Natural killer cell (primary cell): ENCODE results near the gene TRAPPC11. TPM values are rescaled to one million over a fixed set of nuclear protein-coding genes. Genes with fewer than 3 reads are reported as not detected.

Source experiments
- ATAC-seq, 3 donors: fragments of 150-1000 bp in 2 of 3; fragments of 200-7000 bp in 1 of 3; cut with Tn5 transposase; 1 replicate in 1 of 3; 2 replicates in 2 of 3; pipeline ENCODE4 v1.10.0; 2021; ENCODE audit warnings: mild to moderate bottlenecking in 2 of 3, moderate library complexity in 2 of 3
- DNase-seq, 2 donors: peaks; one replicate each; pipeline versions ENCODE4 v3.0.0 to v3.0.0-alpha.2; 2013 to 2021; ENCODE audit warnings: mixed read lengths in 1 of 2
- H3K27ac ChIP-seq: one replicate; pipeline ENCODE4 v1.5.1; 2013; ENCODE audit warnings: mild to moderate bottlenecking, low read length
- H3K27me3 ChIP-seq: one replicate; pipeline ENCODE4 v1.6.1; 2013; ENCODE audit warnings: low read length; ENCODE audit not compliant: control insufficient read depth, insufficient read depth
- H3K36me3 ChIP-seq: one replicate; pipeline ENCODE4 v1.6.1; 2013; ENCODE audit warnings: low read length; ENCODE audit not compliant: control insufficient read depth, insufficient read depth
- H3K4me1 ChIP-seq: one replicate; pipeline ENCODE4 v1.6.1; 2013; ENCODE audit warnings: low read length; ENCODE audit not compliant: control insufficient read depth, insufficient read depth
- H3K4me3 ChIP-seq: one replicate; pipeline ENCODE4 v1.5.1; 2013; ENCODE audit warnings: low read length
- H3K9me3 ChIP-seq: one replicate; pipeline ENCODE4 v1.6.1; 2013; ENCODE audit warnings: low read length; ENCODE audit not compliant: control insufficient read depth, insufficient read depth
- H3K27ac Mint-ChIP-seq, 2 donors: one replicate each; pipeline ENCODE4 v1.8.0; 2022; ENCODE audit warnings: mild to moderate bottlenecking in 2 of 2, mixed read lengths in 2 of 2, moderate library complexity in 1 of 2
- H3K27me3 Mint-ChIP-seq, 2 donors: one replicate each; pipeline ENCODE4 v1.8.0; 2022; ENCODE audit warnings: low read depth in 2 of 2, mixed read lengths in 2 of 2
- H3K36me3 Mint-ChIP-seq: one replicate; pipeline ENCODE4 v1.8.0; 2022; ENCODE audit warnings: mixed read lengths
- H3K4me1 Mint-ChIP-seq, 2 donors: one replicate each; pipeline ENCODE4 v1.8.0; 2022; ENCODE audit warnings: mixed read lengths in 2 of 2
- H3K4me3 Mint-ChIP-seq: one replicate; pipeline ENCODE4 v1.8.0; 2022; ENCODE audit warnings: mild to moderate bottlenecking, moderate library complexity, mixed read lengths
- H3K9me3 Mint-ChIP-seq, 2 donors: one replicate each; pipeline ENCODE4 v1.8.0; 2022; ENCODE audit warnings: mixed read lengths in 2 of 2
- WGBS: methylation state at CpG from one replicate; pipeline ENCODE4 v1.1.7; 2013; ENCODE audit warnings: missing lambda C conversion rate; ENCODE audit not compliant: insufficient coverage; 5-methylcytosine and 5-hydroxymethylcytosine counted together
- intact Hi-C: fragments of 100-400 bp; cut with micrococcal nuclease; formaldehyde crosslinking; loops from one replicate; pipeline ENCODE4 v1.14.2; 2022
- total RNA-seq, 4 donors: library from RNA; stranded (reverse); fragments of 120-200 nt in 1 of 4; gene quantifications; one replicate each; pipeline versions ENCODE4 v1.2.3 to v1.2.4, GENCODE V29; 2013 to 2022
- TF ChIP-seq, protein P1 (sequence below): fragments of 200-600 bp; IDR thresholded peaks from one replicate; pipeline ENCODE4 v1.8.0; 2022; ENCODE audit warnings: antibody characterized with exemption

The TRAPPC11 gene
- total RNA-seq, 3 donors from 2014 or later (not counting 1 experiment from before 2014, with no cell fraction given), result 33.4 to 41.7 (median 36.8) TPM

DNA sequence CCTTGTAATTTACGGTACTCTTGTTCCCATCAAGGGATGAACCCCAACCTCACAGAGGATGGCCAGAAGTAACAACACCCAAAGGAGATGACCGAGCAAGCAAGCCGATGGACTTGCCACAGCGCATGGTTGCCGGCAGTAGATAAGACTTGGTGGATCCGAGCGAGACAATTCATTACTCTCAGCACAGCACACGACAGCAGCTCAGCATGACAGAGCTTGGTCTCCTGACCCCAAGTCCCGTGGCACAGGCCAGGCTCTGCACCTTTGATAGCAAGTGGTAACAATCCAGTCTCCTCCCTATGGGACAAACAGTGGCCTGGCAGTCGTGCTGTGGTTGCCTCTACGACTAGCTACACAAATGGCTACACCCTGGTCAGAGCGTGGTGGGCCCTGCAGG is 26.4 kb upstream of the TRAPPC11 start:
- H3K36me3 ChIP-seq, result no peaks in the 10 kb centered on the region
- Mint-ChIP-seq H3K36me3 (no peaks in the 10 kb centered on the region), H3K27ac (no peak overlapping the region), H3K4me3 (no peak overlapping the region), H3K27me3 (no peaks in the 10 kb centered on the region), H3K9me3 (no peaks in the 10 kb centered on the region), H3K4me1 (peaks cover 0 to 4% of the 10 kb centered on the region in 2 donors)
- WGBS, result 93% methylated on average over 12 of the region's 12 CpGs
- H3K27me3 ChIP-seq, result no peaks in the 10 kb centered on the region
- no peak overlapping the region for H3K4me3 ChIP-seq
- intact Hi-C loops, result no loop called here
- no peaks in the 10 kb centered on the region for H3K9me3 ChIP-seq
- TF ChIP-seq, protein P1, sequence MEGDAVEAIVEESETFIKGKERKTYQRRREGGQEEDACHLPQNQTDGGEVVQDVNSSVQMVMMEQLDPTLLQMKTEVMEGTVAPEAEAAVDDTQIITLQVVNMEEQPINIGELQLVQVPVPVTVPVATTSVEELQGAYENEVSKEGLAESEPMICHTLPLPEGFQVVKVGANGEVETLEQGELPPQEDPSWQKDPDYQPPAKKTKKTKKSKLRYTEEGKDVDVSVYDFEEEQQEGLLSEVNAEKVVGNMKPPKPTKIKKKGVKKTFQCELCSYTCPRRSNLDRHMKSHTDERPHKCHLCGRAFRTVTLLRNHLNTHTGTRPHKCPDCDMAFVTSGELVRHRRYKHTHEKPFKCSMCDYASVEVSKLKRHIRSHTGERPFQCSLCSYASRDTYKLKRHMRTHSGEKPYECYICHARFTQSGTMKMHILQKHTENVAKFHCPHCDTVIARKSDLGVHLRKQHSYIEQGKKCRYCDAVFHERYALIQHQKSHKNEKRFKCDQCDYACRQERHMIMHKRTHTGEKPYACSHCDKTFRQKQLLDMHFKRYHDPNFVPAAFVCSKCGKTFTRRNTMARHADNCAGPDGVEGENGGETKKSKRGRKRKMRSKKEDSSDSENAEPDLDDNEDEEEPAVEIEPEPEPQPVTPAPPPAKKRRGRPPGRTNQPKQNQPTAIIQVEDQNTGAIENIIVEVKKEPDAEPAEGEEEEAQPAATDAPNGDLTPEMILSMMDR, result no peak
- DNase-seq (no peak), ATAC-seq (no peak)
- H3K4me1 ChIP-seq, result no peaks in the 10 kb centered on the region
- H3K27ac ChIP-seq, result no peak overlapping the region

DNA sequence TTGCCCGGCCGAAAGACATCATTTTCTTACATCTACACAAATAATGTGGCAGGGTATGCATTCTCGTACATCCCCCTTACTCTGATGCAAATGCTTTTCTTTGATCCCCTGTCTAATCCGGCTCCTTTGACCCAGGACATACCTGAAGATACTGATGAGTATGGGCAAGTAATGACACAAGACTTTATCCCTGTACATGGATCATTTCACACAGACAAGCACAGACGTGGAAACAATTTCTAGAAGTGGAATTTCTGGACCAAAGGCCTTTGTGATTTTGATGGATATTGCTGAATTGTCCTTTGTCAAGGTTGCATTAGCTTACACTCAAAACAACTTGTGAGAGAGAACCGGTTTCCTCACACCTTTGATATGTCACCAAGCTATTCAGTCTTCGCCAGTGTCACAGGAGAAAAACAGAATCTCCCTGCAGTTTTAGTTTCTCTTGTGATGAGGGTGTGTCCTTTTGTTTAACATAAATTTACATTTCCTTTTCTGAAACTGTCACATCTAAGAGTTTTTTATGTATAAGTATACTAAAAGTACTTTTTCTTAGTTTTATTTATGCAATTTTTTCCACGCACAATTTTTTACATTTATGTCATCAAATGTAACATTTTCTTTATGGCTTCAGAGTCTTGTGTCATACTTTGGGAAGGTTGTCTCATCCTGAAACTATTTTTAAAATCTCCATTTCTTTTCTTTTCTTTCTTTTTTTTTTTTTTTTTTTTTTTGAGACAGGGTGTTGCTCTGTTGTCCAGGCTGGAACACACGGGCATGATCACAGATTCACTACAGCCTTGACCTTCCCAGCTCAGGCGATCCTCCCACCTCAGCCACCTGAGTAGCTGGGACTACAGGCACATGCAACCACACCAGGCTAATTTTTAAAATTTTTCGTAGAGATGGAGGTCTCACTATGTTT is 25.4 kb upstream of the TRAPPC11 start:
- no peaks in the 10 kb centered on the region for H3K9me3 ChIP-seq
- TF ChIP-seq, protein P1, result no peak
- H3K27ac ChIP-seq, result no peak overlapping the region
- Mint-ChIP-seq H3K27me3 (no peaks in the 10 kb centered on the region), H3K9me3 (no peaks in the 10 kb centered on the region), H3K4me1 (peaks cover 0 to 4% of the 10 kb centered on the region in 2 donors), H3K27ac (no peak overlapping the region), H3K36me3 (no peaks in the 10 kb centered on the region), H3K4me3 (no peak overlapping the region)
- H3K4me3 ChIP-seq, result no peak overlapping the region
- no peaks in the 10 kb centered on the region for H3K36me3 ChIP-seq
- intact Hi-C loops, result no loop called here
- ATAC-seq (no peak), DNase-seq (no peak)
- H3K4me1 ChIP-seq, result no peaks in the 10 kb centered on the region
- H3K27me3 ChIP-seq, result no peaks in the 10 kb centered on the region
- WGBS, result 85% methylated on average over 8 of the region's 11 CpGs

DNA sequence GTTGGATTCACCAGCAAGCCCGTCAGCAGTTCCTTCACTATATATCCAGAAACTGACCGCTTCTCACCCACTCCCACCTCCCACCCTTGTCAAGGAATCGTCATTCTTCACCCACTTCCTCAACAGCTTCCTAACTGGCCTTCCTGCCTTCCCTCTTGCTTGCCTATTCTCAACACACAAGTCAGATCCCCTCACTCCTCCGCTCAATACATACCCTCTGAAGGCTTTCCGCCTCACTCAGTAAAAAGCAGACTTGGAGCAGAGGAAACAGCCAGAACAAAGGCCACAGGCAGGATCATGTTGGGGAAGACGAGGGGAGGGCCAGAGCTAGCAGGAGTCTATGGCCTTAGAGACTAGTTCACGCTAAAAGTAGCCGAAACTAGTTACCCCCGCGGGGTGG is 23.8 kb upstream of the TRAPPC11 start:
- Mint-ChIP-seq H3K27ac (no peak overlapping the region), H3K4me3 (no peak overlapping the region), H3K36me3 (no peaks in the 10 kb centered on the region), H3K4me1 (peaks cover 0 to 4% of the 10 kb centered on the region in 2 donors), H3K9me3 (no peaks in the 10 kb centered on the region), H3K27me3 (no peaks in the 10 kb centered on the region)
- 77% methylated on average over 7 of the region's 10 CpGs for WGBS
- ATAC-seq (no peak), DNase-seq (no peak)
- intact Hi-C loops, result no loop called here
- TF ChIP-seq, protein P1, result no peak
- no peak overlapping the region for H3K4me3 ChIP-seq
- H3K27ac ChIP-seq, result no peak overlapping the region
- H3K36me3 ChIP-seq, result no peaks in the 10 kb centered on the region
- H3K27me3 ChIP-seq, result no peaks in the 10 kb centered on the region
- H3K4me1 ChIP-seq, result no peaks in the 10 kb centered on the region
- no peaks in the 10 kb centered on the region for H3K9me3 ChIP-seq
